HG03066 (cell line): ENCODE measurements around the gene SDC3.
A peak's percentile ranks its signal among the peaks of the same experiment; 100 is the strongest.

Experiments
- ATAC-seq: cut with Tn5 transposase; IDR thresholded peaks from one replicate; pipeline ENCODE4 v1.9.1; 2021; ENCODE audit warnings: low read depth; ENCODE audit not compliant: unreplicated experiment

SDC3 gene

DNA sequence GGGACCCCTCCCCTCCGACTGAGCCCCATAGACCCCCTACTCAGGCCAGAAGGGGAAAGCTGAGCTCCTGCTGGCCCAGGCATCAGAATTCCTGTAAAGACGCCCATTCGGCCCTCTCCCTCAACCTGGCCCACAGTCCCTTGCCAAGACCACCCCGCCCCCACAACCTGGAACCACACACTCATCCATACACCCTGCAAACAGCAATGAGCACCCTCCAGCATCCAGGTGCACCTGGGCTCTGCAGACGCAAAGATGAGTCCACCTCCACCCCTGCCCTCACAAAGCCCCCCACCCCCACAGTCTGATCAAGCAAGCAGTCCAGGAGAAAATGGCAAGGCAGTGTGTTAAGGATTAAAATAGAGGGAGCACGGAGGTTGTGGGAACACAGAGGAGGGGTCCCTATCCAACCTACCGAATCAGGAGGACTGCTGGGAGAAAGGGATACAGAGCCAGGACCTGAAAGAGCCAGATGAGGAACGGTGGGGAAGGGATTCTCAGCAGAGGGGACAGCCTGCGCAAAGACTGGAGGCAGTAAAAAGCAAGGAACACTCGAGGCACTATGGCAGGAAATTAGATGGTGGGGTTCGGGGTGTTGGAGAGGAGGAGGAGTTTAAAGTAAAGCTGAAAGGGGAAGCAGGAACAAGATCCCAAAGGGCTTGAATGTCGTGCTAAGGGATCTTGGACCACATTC, 83.7 kb downstream of the SDC3 start:
- ATAC-seq: no peak

DNA sequence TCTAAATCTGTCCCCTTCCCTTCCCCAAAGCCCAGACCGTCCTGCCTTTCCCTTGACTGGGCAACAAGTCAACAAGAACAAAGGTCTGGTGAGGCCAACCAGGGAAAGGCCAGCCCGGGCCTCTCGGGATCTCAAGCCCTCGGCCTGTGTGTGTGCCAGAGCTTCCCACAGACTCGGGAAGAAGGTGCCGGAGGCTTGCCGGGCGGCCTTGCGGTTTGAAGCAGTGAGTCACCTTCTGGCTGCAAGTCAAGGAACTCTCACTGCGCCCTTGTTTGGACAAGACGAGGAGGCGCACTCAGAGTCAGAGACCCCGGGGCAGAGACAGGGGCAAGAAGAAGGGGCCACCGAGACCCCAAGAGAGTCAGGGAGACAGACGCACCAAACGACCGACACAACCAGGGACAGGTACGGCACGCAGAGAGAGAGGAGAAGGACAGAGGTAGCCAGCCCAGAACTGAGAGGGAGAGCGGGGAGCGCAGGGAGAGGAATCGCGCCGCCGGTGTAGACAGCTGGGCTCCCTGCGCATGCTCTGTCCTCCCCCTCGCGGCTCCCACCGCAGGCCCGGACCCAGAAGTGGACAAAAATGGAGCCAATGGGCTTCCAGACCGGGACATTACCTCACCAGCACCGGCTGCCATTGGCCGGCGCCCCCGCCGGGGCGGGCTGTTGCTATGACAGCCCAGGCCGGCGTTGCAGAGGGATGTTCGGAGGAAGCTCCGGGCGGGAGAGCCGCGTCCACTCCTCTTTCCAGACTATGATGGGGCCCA, 84.4 kb downstream of the SDC3 start:
- peak; percentile 94 for ATAC-seq

- no peak for ATAC-seq
Measured at GRCh38 chr1:30823627-30823968, 85.0 kb downstream of the SDC3 start.

DNA sequence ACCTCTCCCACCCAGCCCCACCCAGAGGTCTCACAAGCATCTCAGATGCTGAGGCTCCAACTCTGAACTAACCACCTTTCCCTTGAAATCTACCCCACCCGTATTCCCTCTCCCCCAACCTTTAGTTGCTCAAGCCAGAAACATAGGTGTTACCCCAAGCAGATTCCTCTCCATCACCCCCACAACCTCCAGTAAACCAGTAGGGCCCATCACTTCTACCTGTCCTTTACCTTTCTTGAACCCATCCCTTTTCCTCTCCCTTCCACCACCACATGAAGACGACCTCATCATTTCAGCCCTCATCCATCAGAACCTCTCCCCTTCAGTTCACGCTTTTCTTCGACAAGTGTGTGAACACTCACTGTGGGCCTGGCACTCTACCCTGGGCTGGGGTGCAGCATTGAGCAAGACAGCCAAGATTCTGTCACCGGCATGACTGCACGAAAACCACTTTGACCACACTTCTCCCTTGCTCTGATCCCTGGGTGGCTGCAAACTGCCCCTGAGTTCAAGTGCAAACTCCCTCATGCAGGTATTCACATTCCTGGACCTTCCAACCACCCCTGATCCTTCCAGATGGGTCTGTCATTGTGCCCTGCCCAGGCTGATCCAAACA, 85.5 kb downstream of the SDC3 start:
- ATAC-seq: no peak

- ATAC-seq: no peak
Measured at GRCh38 chr1:30822006-30822405, 86.6 kb downstream of the SDC3 start.

DNA sequence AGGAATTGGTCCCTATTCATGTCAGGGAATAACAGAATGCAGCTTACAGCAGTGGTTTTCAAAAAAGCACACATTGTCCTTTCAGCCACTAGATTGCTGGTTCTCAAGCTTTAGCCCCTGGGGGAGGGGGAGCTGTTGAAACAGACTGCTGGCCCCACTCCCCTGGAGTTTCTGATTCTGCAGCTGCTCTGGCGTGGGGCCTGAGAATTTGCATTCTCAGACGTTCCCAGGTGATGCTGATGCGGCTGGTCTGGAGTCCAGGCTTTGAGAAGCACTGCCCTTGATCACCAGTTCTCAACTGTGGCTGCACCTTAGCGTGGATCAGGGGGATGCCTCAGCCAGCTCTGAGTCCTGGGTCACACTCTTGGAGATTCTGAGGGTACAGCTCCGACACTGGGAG, 88.3 kb downstream of the SDC3 start:
- ATAC-seq: no peak
